Islet of Langerhans (tissue), 1 donor: ENCODE results near the gene TMCC2.
"Not testable (repeated sequence)": the region's sequence is repeated elsewhere in the genome, so short reads cannot be mapped to it uniquely, and the experiment has no call there.

ENCODE experiments used
- FAIRE-seq: peaks from one replicate; lab custom pipeline; 2011; peaks lifted over from hg19 to GRCh38; lab: Jason Lieb, UNC

The TMCC2 gene

GRCh38 chr1:205261946-205262691 lies 34.4 kb downstream of the TMCC2 start:
- no peak for FAIRE-seq

GRCh38 chr1:205262731-205263171 lies 35.0 kb downstream of the TMCC2 start:
- no peak for FAIRE-seq

- no peak for FAIRE-seq
These were observed 35.9 kb downstream of the TMCC2 start for GRCh38 chr1:205263580-205264190.

- FAIRE-seq, result no peak
These were observed 39.0 kb downstream of the TMCC2 start for GRCh38 chr1:205266611-205267305.

- no peak for FAIRE-seq
These were observed 39.7 kb downstream of the TMCC2 start for GRCh38 chr1:205267306-205267902.

GRCh38 chr1:205268846-205269680 lies 41.3 kb downstream of the TMCC2 start:
- FAIRE-seq, result no peak

- FAIRE-seq, result no peak
These were observed 42.0 kb downstream of the TMCC2 start for GRCh38 chr1:205269711-205270110.

GRCh38 chr1:205270271-205270670 lies 42.5 kb downstream of the TMCC2 start:
- no peak for FAIRE-seq

GRCh38 chr1:205270764-205271163 lies 43.0 kb downstream of the TMCC2 start:
- no peak for FAIRE-seq

- no peak for FAIRE-seq
These were observed 43.5 kb downstream of the TMCC2 start for GRCh38 chr1:205271277-205271676.

- no peak for FAIRE-seq
These were observed 44.0 kb downstream of the TMCC2 start for GRCh38 chr1:205271745-205272144.

GRCh38 chr1:205272536-205272935 lies 44.8 kb downstream of the TMCC2 start:
- no peak for FAIRE-seq

- FAIRE-seq, result peak; percentile 69
These were observed 45.8 kb downstream of the TMCC2 start for GRCh38 chr1:205273551-205273982.

- FAIRE-seq, result no peak
These were observed 46.4 kb downstream of the TMCC2 start for GRCh38 chr1:205274041-205274691.

- no peak for FAIRE-seq
These were observed 47.4 kb downstream of the TMCC2 start for GRCh38 chr1:205275133-205275532.

GRCh38 chr1:205275916-205276688 lies 48.4 kb downstream of the TMCC2 start:
- no peak for FAIRE-seq

- FAIRE-seq, result no peak
These were observed 48.9 kb downstream of the TMCC2 start for GRCh38 chr1:205276689-205277065.

- FAIRE-seq, result no peak
These were observed 52.2 kb downstream of the TMCC2 start for GRCh38 chr1:205279986-205280385.

- FAIRE-seq, result not testable (repeated sequence)
These were observed 53.1 kb downstream of the TMCC2 start for GRCh38 chr1:205280666-205281395.
